ENCODE data around the gene OLFM4. TPM values are rescaled to one million over a fixed set of nuclear protein-coding genes. Genes with fewer than 3 reads are reported as not detected.
A peak's percentile ranks its signal among the peaks of the same experiment; 100 is the strongest.

Gene OLFM4
- total and polyA plus RNA-seq, 2 donors (not counting 3 experiments of a cell fraction or from before 2014, with no cell fraction given), result not detected

- no TSS peak for BruUV-seq (replicated peaks)
- Histone ChIP-seq H3K9me3 (replicated peaks; ENCODE audit: control insufficient read depth, insufficient read depth, low read length) (no peaks in the 10 kb centered on the region), H3K9ac (replicated peaks; ENCODE audit: extremely low read depth, insufficient read depth, low read length) (no peak overlapping the region), H3K27me3 (ENCODE audit: control insufficient read depth in 2 of 2, insufficient read depth in 2 of 2, low read length in 2 of 2) (no peaks in the 10 kb centered on the region), H3K4me3 (replicated peaks in 1 of 3; ENCODE audit: insufficient read depth in 1 of 3, low read depth in 1 of 3, low read length in 3 of 3) (no peak overlapping the region), H3K4me1 (ENCODE audit: control insufficient read depth, extremely low read depth, insufficient read depth, low read length) (no peaks in the 10 kb centered on the region), H3K79me2 (ENCODE audit: control insufficient read depth, insufficient read depth, low read length) (no peaks in the 10 kb centered on the region), H4K20me1 (replicated peaks; ENCODE audit: control insufficient read depth, extremely low read depth, insufficient read depth, low read length) (no peaks in the 10 kb centered on the region), H3K9me1 (replicated peaks; ENCODE audit: control insufficient read depth, extremely low read depth, insufficient read depth, low read length) (no peaks in the 10 kb centered on the region), H3K27ac (ENCODE audit: insufficient read depth, low read depth, low read length) (no peak overlapping the region), H3K4me2 (ENCODE audit: insufficient read depth, low read length) (no peak overlapping the region), H3K36me3 (ENCODE audit: control insufficient read depth in 2 of 2, extremely low read depth in 1 of 2, insufficient read depth in 2 of 2, low read length in 2 of 2) (no peaks in the 10 kb centered on the region), H2AFZ (ENCODE audit: low read depth, low read length) (no peak overlapping the region)
- no peak for FAIRE-seq
- peak; percentile 4 for DNase-seq (ENCODE audit: low read depth, low spot score)
- CTCF ChIA-PET, result no interaction called here
- intact Hi-C loops (cut with micrococcal nuclease), result no loop called here
- dilution Hi-C loops (cut with MboI; ENCODE audit: extremely low pct_ligation_motif_present, low sequenced_read_pairs), result no loop called here
- POLR2A ChIA-PET, result no interaction called here
- no peak for TF ChIP-seq MYC (IDR thresholded peaks at IDR 0.05; ENCODE audit: low read depth, low read length)
- no peak for TF ChIP-seq JUN (IDR thresholded peaks at IDR 0.05; ENCODE audit: borderline replicate concordance, insufficient read depth, insufficient read length, low read depth)
- no peak for TF ChIP-seq CTCF (IDR thresholded peaks at IDR 0.05; ENCODE audit: extremely low read depth in 1 of 2, insufficient read depth in 1 of 2, low read depth in 1 of 2, low read length in 2 of 2)
- no peak for TF ChIP-seq EZH2 (IDR thresholded peaks at IDR 0.05; ENCODE audit: borderline replicate concordance, low read depth, low read length, severe bottlenecking)
- TF ChIP-seq GATA2 (IDR thresholded peaks at IDR 0.05; ENCODE audit: insufficient read depth, insufficient read length, low read depth, low read length), result no peak
- TF ChIP-seq MAX (IDR thresholded peaks at IDR 0.05; ENCODE audit: insufficient read depth, insufficient read length), result no peak
- no peak for TF ChIP-seq POLR2AphosphoS5 (IDR thresholded peaks at IDR 0.05; ENCODE audit: insufficient read depth, low read depth, low read length)
- no peak for TF ChIP-seq POLR2A (IDR thresholded peaks at IDR 0.05; ENCODE audit: low read depth, low read length)
- TF ChIP-seq FOS (IDR thresholded peaks at IDR 0.05; ENCODE audit: borderline replicate concordance, insufficient read depth, low read length), result no peak
These were observed 49.6 kb upstream of the OLFM4 start for GRCh38 chr13:52978989-52979388.

Data from endothelial cell of umbilical vein (primary cell).